IPS-11a (cell line): ENCODE measurements around the gene NIPAL3.
"Not testable (repeated sequence)": the region's sequence is repeated elsewhere in the genome, so short reads cannot be mapped to it uniquely, and the experiment has no call there.

Source experiments
- H3K4me3 ChIP-seq: one replicate; pipeline ENCODE4 v1.5.1; 2013; ENCODE audit warnings: low read depth, low read length, control low read depth

The NIPAL3 gene

DNA sequence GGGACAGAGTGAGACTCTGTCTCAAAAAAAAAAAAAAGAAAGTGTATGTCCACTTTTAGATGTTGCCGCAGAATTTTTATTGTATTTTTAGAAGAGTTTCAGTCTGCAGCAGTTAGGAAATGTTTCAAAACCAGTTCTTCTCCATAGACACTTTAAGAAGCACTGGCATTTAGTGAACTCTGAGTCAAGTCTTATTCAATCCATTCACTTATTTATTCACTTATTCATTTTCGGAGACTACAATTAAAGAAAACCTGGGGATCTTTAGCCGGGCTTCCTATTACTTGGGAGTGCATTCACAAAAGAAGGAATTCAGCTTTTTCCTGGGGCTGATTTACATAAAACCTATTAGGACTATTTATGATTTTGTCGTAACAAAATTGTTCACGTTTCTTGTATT, 99.3 kb downstream of the NIPAL3 start:
- H3K4me3 ChIP-seq: no peak overlapping the region

- H3K4me3 ChIP-seq: not testable (repeated sequence)
These were observed 100.1 kb downstream of the NIPAL3 start for GRCh38 chr1:24515671-24516209.

GRCh38 chr1:24516506-24516905, 100.9 kb downstream of the NIPAL3 start:
- no peak overlapping the region for H3K4me3 ChIP-seq

DNA sequence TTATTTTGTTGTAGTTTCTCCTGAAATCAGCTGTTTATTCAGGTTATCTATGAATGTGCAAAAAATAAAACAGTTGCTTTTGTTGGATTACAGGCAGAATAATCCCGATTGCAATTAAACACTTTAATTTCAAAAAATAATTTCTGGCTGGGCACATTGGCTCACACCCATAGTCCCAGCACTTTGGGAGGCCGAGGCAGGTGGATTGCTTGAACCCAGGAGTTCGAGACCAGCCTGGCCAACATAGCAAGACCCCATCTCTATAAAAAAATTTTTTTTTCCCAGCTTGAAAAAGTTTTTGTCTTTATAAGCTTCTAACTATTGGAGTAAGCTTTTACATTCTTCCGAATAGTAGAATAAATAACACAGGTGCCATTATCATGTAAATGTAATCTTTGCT, 102.3 kb downstream of the NIPAL3 start:
- H3K4me3 ChIP-seq: no peak overlapping the region

- not testable (repeated sequence) for H3K4me3 ChIP-seq
These were observed 104.7 kb downstream of the NIPAL3 start for GRCh38 chr1:24520282-24520681.
